ENCODE data around the gene PARP11.

PARP11 gene

GRCh38 chr12:3771853-3772252, 101.3 kb downstream of the PARP11 start:
- TF ChIP-seq POLR2AphosphoS5 (IDR thresholded peaks at IDR 0.05; ENCODE audit: low read depth, low read length): no peak
- no peak for TF ChIP-seq TAF1 (IDR thresholded peaks at IDR 0.05; ENCODE audit: borderline replicate concordance, insufficient read depth, low read length)
- no peak for TF ChIP-seq SIN3A (IDR thresholded peaks at IDR 0.05; ENCODE audit: borderline replicate concordance, insufficient read depth, low read length)
- TF ChIP-seq, protein P1, sequence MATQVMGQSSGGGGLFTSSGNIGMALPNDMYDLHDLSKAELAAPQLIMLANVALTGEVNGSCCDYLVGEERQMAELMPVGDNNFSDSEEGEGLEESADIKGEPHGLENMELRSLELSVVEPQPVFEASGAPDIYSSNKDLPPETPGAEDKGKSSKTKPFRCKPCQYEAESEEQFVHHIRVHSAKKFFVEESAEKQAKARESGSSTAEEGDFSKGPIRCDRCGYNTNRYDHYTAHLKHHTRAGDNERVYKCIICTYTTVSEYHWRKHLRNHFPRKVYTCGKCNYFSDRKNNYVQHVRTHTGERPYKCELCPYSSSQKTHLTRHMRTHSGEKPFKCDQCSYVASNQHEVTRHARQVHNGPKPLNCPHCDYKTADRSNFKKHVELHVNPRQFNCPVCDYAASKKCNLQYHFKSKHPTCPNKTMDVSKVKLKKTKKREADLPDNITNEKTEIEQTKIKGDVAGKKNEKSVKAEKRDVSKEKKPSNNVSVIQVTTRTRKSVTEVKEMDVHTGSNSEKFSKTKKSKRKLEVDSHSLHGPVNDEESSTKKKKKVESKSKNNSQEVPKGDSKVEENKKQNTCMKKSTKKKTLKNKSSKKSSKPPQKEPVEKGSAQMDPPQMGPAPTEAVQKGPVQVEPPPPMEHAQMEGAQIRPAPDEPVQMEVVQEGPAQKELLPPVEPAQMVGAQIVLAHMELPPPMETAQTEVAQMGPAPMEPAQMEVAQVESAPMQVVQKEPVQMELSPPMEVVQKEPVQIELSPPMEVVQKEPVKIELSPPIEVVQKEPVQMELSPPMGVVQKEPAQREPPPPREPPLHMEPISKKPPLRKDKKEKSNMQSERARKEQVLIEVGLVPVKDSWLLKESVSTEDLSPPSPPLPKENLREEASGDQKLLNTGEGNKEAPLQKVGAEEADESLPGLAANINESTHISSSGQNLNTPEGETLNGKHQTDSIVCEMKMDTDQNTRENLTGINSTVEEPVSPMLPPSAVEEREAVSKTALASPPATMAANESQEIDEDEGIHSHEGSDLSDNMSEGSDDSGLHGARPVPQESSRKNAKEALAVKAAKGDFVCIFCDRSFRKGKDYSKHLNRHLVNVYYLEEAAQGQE (IDR thresholded peaks at IDR 0.05; ENCODE audit: insufficient read depth in 1 of 2, low read depth in 2 of 2, low read length in 2 of 2): no peak
- no peak for TF ChIP-seq FOXP2 (optimal IDR thresholded peaks at IDR 0.05; ENCODE audit: borderline replicate concordance, extremely low read depth, extremely low read length, insufficient read depth)

- no peak for TF ChIP-seq FOXP2 (optimal IDR thresholded peaks at IDR 0.05; ENCODE audit: borderline replicate concordance, extremely low read depth, extremely low read length, insufficient read depth)
- TF ChIP-seq SIN3A (IDR thresholded peaks at IDR 0.05; ENCODE audit: borderline replicate concordance, insufficient read depth, low read length): no peak
- no peak for TF ChIP-seq POLR2AphosphoS5 (IDR thresholded peaks at IDR 0.05; ENCODE audit: low read depth, low read length)
- no peak for TF ChIP-seq TAF1 (IDR thresholded peaks at IDR 0.05; ENCODE audit: borderline replicate concordance, insufficient read depth, low read length)
- TF ChIP-seq, protein P1 (IDR thresholded peaks at IDR 0.05; ENCODE audit: insufficient read depth in 1 of 2, low read depth in 2 of 2, low read length in 2 of 2): no peak
These were observed 102.3 kb downstream of the PARP11 start for GRCh38 chr12:3770891-3771290.

GRCh38 chr12:3768911-3769447, 104.2 kb downstream of the PARP11 start:
- TF ChIP-seq, protein P1 (IDR thresholded peaks at IDR 0.05; ENCODE audit: insufficient read depth in 1 of 2, low read depth in 2 of 2, low read length in 2 of 2): no peak
- TF ChIP-seq TAF1 (IDR thresholded peaks at IDR 0.05; ENCODE audit: borderline replicate concordance, insufficient read depth, low read length) (no peak), FOXP2 (optimal IDR thresholded peaks at IDR 0.05; ENCODE audit: borderline replicate concordance, extremely low read depth, extremely low read length, insufficient read depth) (no peak), POLR2AphosphoS5 (IDR thresholded peaks at IDR 0.05; ENCODE audit: low read depth, low read length) (no peak), SIN3A (IDR thresholded peaks at IDR 0.05; ENCODE audit: borderline replicate concordance, insufficient read depth, low read length) (no peak)

- TF ChIP-seq, protein P1 (IDR thresholded peaks at IDR 0.05; ENCODE audit: insufficient read depth in 1 of 2, low read depth in 2 of 2, low read length in 2 of 2): no peak
- TF ChIP-seq SIN3A (IDR thresholded peaks at IDR 0.05; ENCODE audit: borderline replicate concordance, insufficient read depth, low read length) (no peak), TAF1 (IDR thresholded peaks at IDR 0.05; ENCODE audit: borderline replicate concordance, insufficient read depth, low read length) (no peak), FOXP2 (optimal IDR thresholded peaks at IDR 0.05; ENCODE audit: borderline replicate concordance, extremely low read depth, extremely low read length, insufficient read depth) (no peak), POLR2AphosphoS5 (IDR thresholded peaks at IDR 0.05; ENCODE audit: low read depth, low read length) (no peak)
These were observed 112.0 kb downstream of the PARP11 start for GRCh38 chr12:3761116-3761735.
